ENCODE measurements around the gene CRAT. TPM values are rescaled to one million over a fixed set of nuclear protein-coding genes. Genes with fewer than 3 reads are reported as not detected.

CRAT gene
- polyA plus RNA-seq, 1 experiment, result 24.3 TPM

- no peak for DNase-seq (ENCODE audit: low read depth, low spot score)
- POLR2A ChIA-PET, result no interaction called here
Observed at GRCh38 chr9:129108805-129109536, 1.6 kb downstream of the CRAT start.

DNA sequence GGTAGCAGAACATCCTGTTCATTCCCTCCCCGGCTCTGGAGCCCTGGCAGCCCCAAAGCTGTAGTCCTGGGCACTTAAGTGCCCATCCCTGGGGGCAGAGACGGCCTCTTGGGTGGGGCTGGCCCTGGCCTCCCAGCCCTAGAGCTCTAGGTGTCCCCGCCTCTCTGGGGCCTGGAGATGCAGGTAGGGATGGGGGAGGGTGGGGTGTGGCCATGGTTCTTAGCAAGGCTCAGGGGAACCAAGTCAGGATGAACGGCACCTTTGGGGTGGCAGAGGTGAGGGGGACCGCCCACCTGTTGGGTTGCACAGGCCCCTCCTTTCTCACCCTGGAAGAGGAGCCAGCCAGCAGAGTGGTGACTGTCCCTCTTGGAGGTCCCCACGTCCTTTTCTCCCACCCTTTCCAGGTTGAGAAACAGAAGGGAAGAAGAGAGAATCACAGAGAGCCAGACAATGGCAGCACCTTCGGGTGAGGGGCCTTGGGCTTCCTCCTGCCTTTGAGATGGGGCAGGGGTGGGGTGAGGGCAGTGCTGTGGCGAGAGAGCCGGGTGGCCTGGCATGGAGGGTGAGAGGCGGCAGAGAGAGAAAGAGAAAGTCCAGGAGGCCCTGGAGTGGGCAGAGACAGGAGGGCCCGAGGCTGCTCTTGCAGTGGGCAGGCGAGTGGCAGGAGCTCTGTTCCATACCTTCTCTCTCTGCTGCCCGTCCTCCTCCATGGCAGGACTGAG is 2.3 kb downstream of the CRAT start:
- ChIA-PET CTCF (no interaction called here), POLR2A (interaction anchor here (0.6 kb wide), 1 partner anchor 21 kb away, joined by 3 read pairs; no protein-coding TSS in a partner anchor)
- no peak for DNase-seq (ENCODE audit: low read depth, low spot score)
- TF ChIP-seq, protein P1, sequence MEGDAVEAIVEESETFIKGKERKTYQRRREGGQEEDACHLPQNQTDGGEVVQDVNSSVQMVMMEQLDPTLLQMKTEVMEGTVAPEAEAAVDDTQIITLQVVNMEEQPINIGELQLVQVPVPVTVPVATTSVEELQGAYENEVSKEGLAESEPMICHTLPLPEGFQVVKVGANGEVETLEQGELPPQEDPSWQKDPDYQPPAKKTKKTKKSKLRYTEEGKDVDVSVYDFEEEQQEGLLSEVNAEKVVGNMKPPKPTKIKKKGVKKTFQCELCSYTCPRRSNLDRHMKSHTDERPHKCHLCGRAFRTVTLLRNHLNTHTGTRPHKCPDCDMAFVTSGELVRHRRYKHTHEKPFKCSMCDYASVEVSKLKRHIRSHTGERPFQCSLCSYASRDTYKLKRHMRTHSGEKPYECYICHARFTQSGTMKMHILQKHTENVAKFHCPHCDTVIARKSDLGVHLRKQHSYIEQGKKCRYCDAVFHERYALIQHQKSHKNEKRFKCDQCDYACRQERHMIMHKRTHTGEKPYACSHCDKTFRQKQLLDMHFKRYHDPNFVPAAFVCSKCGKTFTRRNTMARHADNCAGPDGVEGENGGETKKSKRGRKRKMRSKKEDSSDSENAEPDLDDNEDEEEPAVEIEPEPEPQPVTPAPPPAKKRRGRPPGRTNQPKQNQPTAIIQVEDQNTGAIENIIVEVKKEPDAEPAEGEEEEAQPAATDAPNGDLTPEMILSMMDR (IDR thresholded peaks at IDR 0.05; ENCODE audit: low read depth, low read length), result no peak
- H3K4me3 ChIP-seq (ENCODE audit: low read depth, low read length), result no peak overlapping the region
- H3K27me3 ChIP-seq (ENCODE audit: control insufficient read depth, insufficient read depth, low read length), result no peaks in the 10 kb centered on the region
- H3K9me3 ChIP-seq (ENCODE audit: control insufficient read depth, insufficient read depth, low read length), result no peaks in the 10 kb centered on the region
- H3K27ac ChIP-seq (ENCODE audit: low read depth, low read length), result no peak overlapping the region

More at GRCh38 chr9:129108805-129109536, 1.6 kb downstream of the CRAT start:
- Histone ChIP-seq H3K27ac (ENCODE audit: low read depth, low read length) (no peak overlapping the region), H3K27me3 (ENCODE audit: control insufficient read depth, insufficient read depth, low read length) (no peaks in the 10 kb centered on the region), H3K4me3 (ENCODE audit: low read depth, low read length) (no peak overlapping the region; the same call in 1 of the 2 replicates), H3K9me3 (ENCODE audit: control insufficient read depth, insufficient read depth, low read length) (no peaks in the 10 kb centered on the region)
- TF ChIP-seq, protein P1 (IDR thresholded peaks at IDR 0.05; ENCODE audit: low read depth, low read length), result no peak
- CTCF ChIA-PET, result no interaction called here

- no peak overlapping the region for H3K4me3 ChIP-seq (ENCODE audit: low read depth, low read length)
- H3K27ac ChIP-seq (ENCODE audit: low read depth, low read length), result no peak overlapping the region
- no peak for DNase-seq (ENCODE audit: low read depth, low spot score)
- ChIA-PET CTCF (no interaction called here), POLR2A (no interaction called here)
- no peaks in the 10 kb centered on the region for H3K9me3 ChIP-seq (ENCODE audit: control insufficient read depth, insufficient read depth, low read length)
- TF ChIP-seq, protein P1 (IDR thresholded peaks at IDR 0.05; ENCODE audit: low read depth, low read length), result no peak
- no peaks in the 10 kb centered on the region for H3K27me3 ChIP-seq (ENCODE audit: control insufficient read depth, insufficient read depth, low read length)
Observed at GRCh38 chr9:129107651-129108050, 2.9 kb downstream of the CRAT start.

- ChIA-PET POLR2A (no interaction called here), CTCF (interaction anchor here (1.4 kb wide), 1 partner anchor 26 kb away, joined by 5 read pairs; no protein-coding TSS in a partner anchor)
- no peaks in the 10 kb centered on the region for H3K27me3 ChIP-seq (ENCODE audit: control insufficient read depth, insufficient read depth, low read length)
- TF ChIP-seq, protein P1 (IDR thresholded peaks at IDR 0.05; ENCODE audit: low read depth, low read length), result no peak
- no peaks in the 10 kb centered on the region for H3K9me3 ChIP-seq (ENCODE audit: control insufficient read depth, insufficient read depth, low read length)
- no peak for DNase-seq (ENCODE audit: low read depth, low spot score)
- H3K27ac ChIP-seq (ENCODE audit: low read depth, low read length), result no peak overlapping the region
- H3K4me3 ChIP-seq (ENCODE audit: low read depth, low read length), result no peak overlapping the region
Observed at GRCh38 chr9:129105857-129106694, 4.5 kb downstream of the CRAT start.

Measured in AG04450 (cell line).